GM12892 (cell line): Measurements from ENCODE around the gene OPHN1.

Experiments used
- DNase-seq: peaks from one replicate; pipeline ENCODE4 v3.0.0; 2011; ENCODE audit not compliant: insufficient read length
- FAIRE-seq: peaks from 2 replicates; lab custom pipeline; 2011; peaks lifted over from hg19 to GRCh38; lab: Jason Lieb, UNC
- POLR2A ChIP-seq: IDR thresholded peaks from 2 replicates; pipeline ENCODE4 v1.6.1; 2011; ENCODE audit warnings: low read depth, low read length, control low read depth
- POLR2AphosphoS5 ChIP-seq: IDR thresholded peaks from 2 replicates; pipeline ENCODE4 v1.6.1; 2011; ENCODE audit warnings: low read depth, low read length, control low read depth
- TAF1 ChIP-seq: IDR thresholded peaks from 2 replicates; pipeline ENCODE4 v1.6.1; 2011; ENCODE audit warnings: low read depth, mild to moderate bottlenecking, control low read depth, low read length, borderline replicate concordance

OPHN1 gene

DNA sequence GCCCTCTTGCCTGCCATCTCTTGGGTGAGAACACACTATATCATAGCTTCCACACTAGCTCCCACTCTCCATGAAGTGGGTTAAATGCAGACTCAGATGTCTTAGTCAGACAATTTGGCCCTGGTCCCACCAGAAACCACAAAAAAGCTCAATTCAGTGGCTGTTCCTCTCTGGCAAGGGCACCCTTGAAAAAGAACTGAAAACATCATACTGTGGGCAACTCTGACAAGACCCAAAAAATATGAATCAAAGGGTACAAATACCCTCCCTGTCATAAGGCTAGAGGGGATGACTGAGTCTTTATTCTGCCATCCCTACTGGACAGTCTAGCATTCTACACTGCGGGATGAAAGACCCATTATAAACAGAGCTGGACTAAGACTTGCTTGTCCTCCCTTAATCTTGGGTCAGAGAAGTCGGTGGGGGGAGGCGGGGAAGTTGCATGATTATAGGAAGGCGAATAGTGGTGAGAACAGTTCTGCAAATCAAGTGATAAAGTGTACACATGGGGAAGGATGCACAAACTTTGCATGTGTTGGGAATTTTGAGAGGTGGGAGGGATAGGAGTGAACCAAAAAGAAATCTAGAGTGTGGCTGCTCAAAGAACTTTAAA is 172.1 kb downstream of the OPHN1 start:
- FAIRE-seq: no peak
- DNase-seq: no peak
- TF ChIP-seq POLR2AphosphoS5 (no peak), POLR2A (no peak), TAF1 (no peak)

DNA sequence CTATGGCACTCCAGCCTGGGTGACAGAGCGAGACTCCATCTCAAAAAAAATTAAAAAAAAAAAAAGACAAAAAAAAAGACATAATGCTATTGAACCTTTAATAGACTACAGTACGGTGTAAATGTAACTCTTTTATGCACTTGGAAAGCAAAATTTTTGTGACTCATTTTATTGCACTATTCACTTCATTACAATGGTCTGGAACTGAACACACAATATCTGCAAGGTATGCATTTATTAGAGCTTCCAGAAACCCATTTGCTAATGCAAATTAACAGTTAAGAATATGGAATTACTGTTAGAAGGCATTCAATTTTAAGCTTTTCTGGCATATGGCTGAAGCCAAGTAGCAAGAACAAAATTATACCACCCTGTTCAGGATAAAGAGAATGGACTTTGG is 176.3 kb downstream of the OPHN1 start:
- DNase-seq (no peak), FAIRE-seq (no peak)
- TF ChIP-seq TAF1 (no peak), POLR2A (no peak), POLR2AphosphoS5 (no peak)

DNA sequence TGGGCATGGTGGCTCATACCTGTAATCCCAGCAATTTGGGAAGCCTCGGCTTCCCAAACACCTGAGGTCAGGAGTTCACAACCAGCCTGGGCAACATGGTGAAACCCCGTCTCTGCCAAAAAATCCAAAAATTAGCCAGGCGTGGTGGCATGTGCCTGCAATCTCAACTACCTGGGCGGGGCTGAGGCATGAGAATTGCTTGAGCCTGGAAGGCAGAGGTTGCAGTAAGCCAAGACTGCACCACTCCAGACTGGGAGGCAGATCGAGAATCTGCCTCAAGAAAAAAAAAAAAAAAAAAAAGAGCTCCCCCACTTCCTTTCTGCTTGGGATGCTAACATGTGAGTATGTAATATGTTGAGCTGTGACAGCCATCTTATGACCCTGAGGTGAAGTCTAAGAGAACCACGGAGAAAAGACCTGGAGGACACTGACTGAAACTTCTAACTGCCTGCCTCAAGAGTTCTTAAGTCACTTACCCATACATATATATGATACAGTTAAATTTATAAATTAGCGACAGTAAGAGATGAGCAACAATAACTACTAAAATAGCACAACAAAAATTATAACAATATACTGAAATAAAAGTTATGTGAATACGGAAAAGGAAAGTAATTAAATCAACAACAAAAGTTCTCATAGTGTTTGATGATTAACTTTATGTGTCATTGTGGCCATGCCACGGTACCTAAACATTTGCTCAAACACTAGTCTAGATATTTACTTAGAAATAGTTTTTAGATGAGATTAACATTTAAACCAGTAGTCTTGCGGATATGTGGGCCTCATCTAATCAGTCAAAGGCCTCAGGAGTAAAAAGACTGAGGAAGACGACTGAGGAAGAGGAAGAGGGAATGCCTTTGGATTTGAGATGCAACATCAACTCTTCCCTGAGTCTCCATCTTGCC is 178.3 kb downstream of the OPHN1 start:
- DNase-seq (no peak), FAIRE-seq (no peak)
- no peak for TF ChIP-seq POLR2AphosphoS5
- TF ChIP-seq TAF1: no peak
- no peak for TF ChIP-seq POLR2A

DNA sequence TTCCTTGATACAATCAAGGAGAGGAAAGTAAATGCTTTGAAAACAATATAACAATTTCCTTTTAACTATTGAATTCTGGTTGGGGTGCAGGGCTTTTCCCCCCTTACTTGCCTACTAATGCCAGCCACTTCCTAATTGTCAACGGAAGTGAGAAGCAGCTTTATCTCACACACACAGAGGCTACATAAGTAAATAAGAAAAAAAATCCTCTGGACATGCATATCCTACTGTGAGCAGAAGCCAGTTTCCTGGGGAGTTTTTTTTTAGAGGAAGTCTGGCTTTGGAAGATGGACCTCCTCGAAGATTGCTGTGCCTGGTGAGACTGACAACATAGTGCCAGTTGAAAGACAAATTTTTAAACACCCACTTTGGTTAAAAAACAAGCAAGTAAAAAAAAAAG is 180.6 kb downstream of the OPHN1 start:
- FAIRE-seq (no peak), DNase-seq (no peak)
- TF ChIP-seq POLR2A (no peak), TAF1 (no peak), POLR2AphosphoS5 (no peak)

DNA sequence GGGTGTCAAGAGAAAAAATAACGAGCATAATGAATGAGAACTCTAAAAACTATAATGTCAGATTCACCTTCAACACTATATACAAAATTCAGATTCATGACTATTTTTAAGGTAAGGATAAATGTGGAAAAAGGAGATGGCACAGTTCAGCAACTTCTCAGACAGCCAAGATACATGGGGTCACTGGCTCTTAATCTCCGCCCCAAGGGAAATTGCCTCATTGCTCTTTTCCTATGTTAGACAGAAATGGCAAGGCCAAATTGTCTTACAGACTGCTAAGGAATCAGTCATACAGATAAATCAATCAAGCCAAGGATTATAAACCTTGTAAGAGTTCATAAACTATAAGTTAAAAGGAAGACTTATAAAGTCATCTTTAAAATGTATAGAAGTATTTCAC is 183.4 kb downstream of the OPHN1 start:
- FAIRE-seq: no peak

DNA sequence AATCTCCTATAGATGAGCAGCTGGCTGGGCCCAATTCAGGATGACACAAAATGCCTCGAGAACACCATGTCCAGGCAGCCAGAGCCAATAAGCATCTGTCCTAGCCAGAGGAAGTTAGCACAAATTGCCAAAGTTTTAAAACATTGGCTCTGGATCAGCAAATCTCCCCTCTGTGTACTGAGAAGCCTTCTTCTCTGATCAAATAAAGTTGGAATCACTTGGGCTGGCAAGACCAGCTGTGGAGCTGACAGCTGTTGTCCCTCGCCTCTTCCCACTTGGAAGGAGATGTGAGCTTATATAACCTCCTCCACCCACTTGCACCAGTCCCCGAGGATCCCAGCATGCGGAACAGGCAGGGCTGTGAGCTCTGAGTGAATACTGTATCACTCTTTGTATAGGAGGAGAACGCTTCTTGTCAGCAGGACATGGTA is 183.9 kb downstream of the OPHN1 start:
- DNase-seq (no peak), FAIRE-seq (no peak)
- no peak for TF ChIP-seq POLR2A
- no peak for TF ChIP-seq TAF1
- TF ChIP-seq POLR2AphosphoS5: no peak

More for the DNA sequence above, 183.4 kb downstream of the OPHN1 start:
- DNase-seq: no peak
- TF ChIP-seq TAF1 (no peak), POLR2AphosphoS5 (no peak), POLR2A (no peak)

DNA sequence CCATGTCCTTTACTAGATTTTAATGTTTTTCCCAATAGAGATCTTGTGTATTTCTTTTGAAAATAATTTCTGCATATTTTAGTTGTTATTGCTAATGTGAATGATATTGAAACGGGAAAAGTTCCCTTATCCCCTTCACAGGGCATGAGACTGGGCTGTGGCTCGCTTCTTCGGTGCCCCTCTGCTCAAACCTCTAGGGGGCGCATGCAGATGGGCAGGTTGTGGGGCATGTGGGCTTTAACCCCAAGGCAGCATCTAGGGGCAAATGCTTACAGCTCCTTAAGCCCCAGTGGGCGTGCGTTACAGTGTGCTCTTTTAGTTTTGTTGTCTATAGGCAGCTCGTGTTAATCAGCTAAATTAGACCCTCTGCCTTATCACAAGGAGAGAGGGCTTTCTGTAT is 194.7 kb downstream of the OPHN1 start:
- DNase-seq (no peak), FAIRE-seq (no peak)
- no peak for TF ChIP-seq POLR2A
- TF ChIP-seq TAF1: no peak
- TF ChIP-seq POLR2AphosphoS5: no peak

DNA sequence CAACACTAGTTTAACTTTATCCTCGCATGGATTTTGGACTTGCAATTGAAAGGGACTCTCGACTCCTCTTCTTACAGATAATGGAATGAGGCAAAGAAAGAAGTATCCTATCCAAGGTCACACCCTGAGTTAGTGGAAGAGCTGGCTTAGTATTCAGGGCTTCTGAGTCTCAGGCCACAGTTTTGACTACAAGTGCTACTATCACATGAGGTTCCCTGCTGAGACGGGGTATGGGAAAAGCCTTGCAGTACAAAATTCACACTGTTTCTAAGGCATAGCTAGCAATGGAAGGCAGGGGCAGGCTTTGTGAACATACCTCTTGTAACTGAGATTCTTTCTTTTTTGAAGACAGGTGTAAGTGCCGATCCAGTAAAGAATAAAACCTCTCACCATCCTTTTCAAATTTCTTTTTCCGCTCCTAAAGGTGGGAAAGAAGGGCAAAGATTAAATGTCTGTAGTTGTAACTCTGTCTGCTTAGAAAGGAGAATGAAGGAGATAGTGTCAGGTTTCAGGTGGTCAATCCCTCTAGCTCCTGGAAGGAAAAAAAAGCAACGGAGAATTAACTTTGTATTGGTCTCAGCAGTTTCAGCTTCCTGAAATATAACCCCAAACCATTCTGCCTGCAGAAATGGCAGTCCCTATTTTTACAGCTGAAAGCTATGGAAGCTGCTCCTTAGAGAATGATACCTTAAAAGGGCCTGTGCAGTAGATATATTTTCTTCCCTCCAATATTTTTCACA is 199.0 kb downstream of the OPHN1 start:
- FAIRE-seq (no peak), DNase-seq (no peak)
- TF ChIP-seq POLR2AphosphoS5 (no peak), POLR2A (no peak)

DNA sequence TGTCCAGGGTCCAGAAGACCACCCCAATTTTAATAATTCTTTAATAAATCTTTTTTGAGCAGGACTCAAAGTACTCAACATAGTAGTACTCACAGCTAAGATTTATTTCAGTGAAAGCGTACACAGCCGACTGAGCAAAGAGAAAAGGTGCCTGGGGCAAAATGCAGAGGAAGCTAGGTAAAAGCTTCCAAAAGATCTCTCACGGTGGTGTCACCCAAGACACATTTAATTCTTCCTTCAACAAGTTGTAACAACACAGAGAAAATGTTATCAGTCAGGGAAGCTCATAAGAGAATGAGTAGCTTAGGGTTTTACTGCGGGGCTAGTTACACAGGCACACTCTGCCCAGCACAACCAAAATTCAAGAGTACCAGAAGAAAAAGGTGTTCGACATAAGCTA is 201.1 kb downstream of the OPHN1 start:
- TF ChIP-seq POLR2A (no peak), TAF1 (no peak), POLR2AphosphoS5 (no peak)
- no peak for FAIRE-seq
- no peak for DNase-seq

DNA sequence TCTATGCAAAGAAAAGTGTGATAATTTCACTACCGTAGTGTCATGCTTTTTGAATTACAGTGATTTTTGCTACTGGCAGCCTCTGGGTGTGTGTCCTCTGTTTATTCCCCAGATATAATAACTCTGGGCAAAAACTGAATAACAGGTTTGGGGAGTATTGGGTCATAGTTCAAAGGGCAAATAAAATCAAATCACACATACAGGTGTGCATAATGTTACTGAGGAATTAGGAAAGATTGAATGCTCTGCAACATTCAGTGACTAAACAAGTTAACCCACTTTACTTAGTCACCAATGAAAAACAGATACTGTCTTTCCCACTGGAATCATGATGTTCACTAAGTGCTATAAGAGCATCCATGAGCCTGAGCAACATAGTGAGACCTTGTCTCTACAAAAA is 224.3 kb downstream of the OPHN1 start:
- no peak for TF ChIP-seq POLR2A
- TF ChIP-seq TAF1: no peak
- no peak for TF ChIP-seq POLR2AphosphoS5
- FAIRE-seq: no peak
- DNase-seq: no peak

DNA sequence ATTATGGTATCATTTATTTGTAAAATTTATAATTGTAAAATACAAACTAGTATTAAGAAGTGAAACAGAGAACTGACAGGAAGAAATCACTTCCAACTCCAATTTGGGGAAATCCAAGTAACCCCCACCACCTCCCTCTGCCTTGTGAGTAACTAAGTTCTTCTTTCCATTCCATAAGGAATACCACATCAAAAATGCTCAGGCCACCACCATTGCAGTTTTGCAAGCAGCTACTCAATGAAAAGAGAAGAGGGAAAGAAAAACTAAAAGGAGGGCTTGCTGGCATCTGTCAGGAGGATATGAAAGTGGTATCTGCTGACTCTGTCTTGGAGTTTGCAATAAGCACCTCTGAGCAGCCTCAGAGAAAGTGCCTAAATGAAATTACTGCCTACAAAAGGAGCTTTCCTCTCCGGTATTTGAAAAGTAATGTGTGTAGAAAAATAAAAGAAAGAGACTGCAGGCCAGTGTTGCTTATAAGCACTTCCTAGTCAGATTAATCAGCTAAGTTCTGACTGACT is 228.7 kb downstream of the OPHN1 start:
- DNase-seq (no peak), FAIRE-seq (no peak)
- no peak for TF ChIP-seq POLR2AphosphoS5
- TF ChIP-seq TAF1: no peak
- TF ChIP-seq POLR2A: no peak

DNA sequence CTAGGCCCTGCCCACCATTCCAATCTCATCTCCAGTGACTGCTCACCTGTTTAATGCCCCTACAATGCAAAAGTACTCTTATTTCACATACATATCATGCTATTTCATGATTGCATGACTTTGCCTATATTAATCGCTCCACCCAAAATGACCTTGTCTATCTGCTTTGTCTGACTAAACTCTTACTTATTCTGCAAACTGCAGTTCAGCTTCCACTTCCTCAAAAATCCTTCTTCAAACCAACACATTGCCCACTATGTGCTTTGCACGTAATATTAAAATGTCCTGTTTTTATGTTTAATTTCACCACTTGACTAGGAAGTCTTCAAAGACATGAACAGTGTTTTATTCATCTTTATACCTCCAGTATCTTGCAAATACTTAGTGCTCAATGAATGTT is 229.6 kb downstream of the OPHN1 start:
- no peak for TF ChIP-seq TAF1
- no peak for TF ChIP-seq POLR2A
- TF ChIP-seq POLR2AphosphoS5: no peak
- no peak for FAIRE-seq
- no peak for DNase-seq

DNA sequence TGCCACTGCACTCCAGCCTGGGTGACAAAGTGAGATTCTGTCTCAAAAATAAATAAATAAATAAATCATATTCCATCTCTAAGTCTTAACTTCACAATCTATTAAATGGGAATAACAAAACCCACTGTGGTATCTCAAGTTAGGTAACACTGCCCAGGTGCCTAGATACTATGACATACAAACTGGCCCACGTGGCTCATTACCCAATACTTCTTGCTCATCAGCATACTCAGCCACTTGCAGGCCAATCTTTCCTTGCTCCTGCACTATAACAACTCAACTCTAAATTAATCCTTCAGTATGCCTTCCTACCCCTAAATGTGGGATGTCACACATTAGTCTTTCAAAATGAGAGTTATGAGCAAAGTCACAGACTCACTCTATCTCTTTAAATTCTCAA is 230.1 kb downstream of the OPHN1 start:
- FAIRE-seq: no peak
- no peak for DNase-seq
- TF ChIP-seq TAF1 (no peak), POLR2A (no peak), POLR2AphosphoS5 (no peak)
